GM23248 (cell line): ENCODE results near the gene MAP3K7CL.

Source experiments
- EZH2 ChIP-seq: fragments of 200-600 bp; sonication (generic); IDR thresholded peaks from 2 replicates; pipeline ENCODE4 v1.6.1; 2018; ENCODE audit warnings: antibody characterized with exemption, mild to moderate bottlenecking; ENCODE audit not compliant: insufficient read depth, poor library complexity, severe bottlenecking
- EZH2phosphoT487 ChIP-seq: fragments of 200-600 bp; sonication (generic); IDR thresholded peaks from 2 replicates; pipeline ENCODE4 v1.6.1; 2018; ENCODE audit warnings: antibody characterized with exemption, moderate library complexity, mild to moderate bottlenecking, low read depth; ENCODE audit not compliant: insufficient read depth

- no peak for TF ChIP-seq EZH2
- TF ChIP-seq EZH2phosphoT487 = no peak
Measured at GRCh38 chr21:29082046-29082815, 48.2 kb upstream of the MAP3K7CL start.
